Neural cell (in vitro differentiated cells): Measurements from ENCODE around the gene PGLYRP4. TPM values are rescaled to one million over a fixed set of nuclear protein-coding genes. Genes with fewer than 3 reads are reported as not detected.

Experiments used
- H2AFZ ChIP-seq: fragments of 200-600, 300-800 bp; sonication (generic), shearing (Covaris generic); 2 replicates; pipeline ENCODE4 v1.6.0; 2014; ENCODE audit warnings: low read depth, mild to moderate bottlenecking, antibody characterized with exemption, low read length, moderate library complexity
- H3F3A ChIP-seq: fragments of 200-600 bp; shearing (Covaris generic); 2 replicates; pipeline ENCODE4 v1.6.1; 2016; ENCODE audit warnings: mild to moderate bottlenecking, moderate library complexity, mixed read lengths, antibody characterized with exemption, low read length; ENCODE audit not compliant: insufficient read depth, poor library complexity, severe bottlenecking
- H3K27ac ChIP-seq: fragments of 200-600, 300-800 bp; sonication (generic), shearing (Covaris generic); 2 replicates; pipeline ENCODE4 v1.5.1; 2014; ENCODE audit warnings: mild to moderate bottlenecking, low read length, moderate library complexity
- H3K27me3 ChIP-seq: fragments of 300-800, 200-600 bp; sonication (generic), shearing (Covaris generic); 2 replicates; pipeline ENCODE4 v1.6.0; 2014; ENCODE audit warnings: mild to moderate bottlenecking, low read depth, low read length, moderate library complexity; ENCODE audit not compliant: insufficient read depth
- H3K36me3 ChIP-seq: fragments of 300-800, 200-600 bp; sonication (generic), shearing (Covaris generic); 2 replicates; pipeline ENCODE4 v1.5.1; 2014; ENCODE audit warnings: mild to moderate bottlenecking, antibody characterized with exemption, low read length, moderate library complexity; ENCODE audit not compliant: insufficient read depth
- H3K4me2 ChIP-seq: fragments of 300-800, 200-600 bp; sonication (generic), shearing (Covaris generic); 2 replicates; pipeline ENCODE4 v1.6.0; 2014; ENCODE audit warnings: mild to moderate bottlenecking, low read length
- H3K4me3 ChIP-seq: fragments of 300-800, 200-600 bp; sonication (generic), shearing (Covaris generic); 2 replicates; pipeline ENCODE4 v1.5.1; 2014; ENCODE audit warnings: mild to moderate bottlenecking, low read length, moderate library complexity
- H3K79me2 ChIP-seq: fragments of 200-600 bp; shearing (Covaris generic); replicated peaks from 2 replicates; pipeline ENCODE4 v1.6.0; 2014; ENCODE audit warnings: mild to moderate bottlenecking, low read length, moderate library complexity; ENCODE audit not compliant: insufficient read depth
- H3K9ac ChIP-seq: fragments of 300-800, 200-600 bp; sonication (generic), shearing (Covaris generic); 2 replicates; pipeline ENCODE4 v1.6.1; 2016; ENCODE audit warnings: mild to moderate bottlenecking, low read length, mixed read lengths
- H3K9me2 ChIP-seq: fragments of 200-600 bp; shearing (Covaris generic); 2 replicates; pipeline ENCODE4 v1.6.1; 2016; ENCODE audit warnings: mild to moderate bottlenecking, low read length, mixed read lengths; ENCODE audit not compliant: insufficient read depth
- H3K9me3 ChIP-seq: fragments of 200-600, 300-800 bp; sonication (generic), shearing (Covaris generic); 2 replicates; pipeline ENCODE4 v1.6.1; 2016; ENCODE audit warnings: mild to moderate bottlenecking, mixed run types, low read length, moderate library complexity, mixed read lengths
- H4K20me1 ChIP-seq: fragments of 200-600 bp; shearing (Covaris generic); 2 replicates; pipeline ENCODE4 v1.6.1; 2016; ENCODE audit warnings: mild to moderate bottlenecking, mixed run types; ENCODE audit not compliant: insufficient read depth
- CTCF ChIP-seq: fragments of 450-650 bp; IDR thresholded peaks from 2 replicates; pipeline ENCODE4 v1.5.1; 2014; ENCODE audit warnings: antibody characterized with exemption, mild to moderate bottlenecking, moderate library complexity; ENCODE audit not compliant: poor library complexity, severe bottlenecking
- EP300 ChIP-seq: fragments of 450-650 bp; conservative IDR thresholded peaks from 2 replicates; pipeline ENCODE4 v1.6.1; 2014; ENCODE audit warnings: antibody characterized with exemption, mild to moderate bottlenecking, moderate library complexity; ENCODE audit not compliant: poor library complexity, severe bottlenecking
- EZH2 ChIP-seq: fragments of 200-600, 300-800 bp; shearing (Covaris generic), sonication (generic); IDR thresholded peaks from 2 replicates; pipeline ENCODE4 v1.6.1; 2014; ENCODE audit warnings: antibody characterized with exemption, low read length, borderline replicate concordance, mild to moderate bottlenecking; ENCODE audit not compliant: insufficient read depth, poor library complexity, severe bottlenecking
- MXI1 ChIP-seq: fragments of 450-650 bp; conservative IDR thresholded peaks from 2 replicates; pipeline ENCODE4 v1.6.1; 2014; ENCODE audit warnings: antibody characterized with exemption, mild to moderate bottlenecking; ENCODE audit not compliant: poor library complexity, severe bottlenecking
- POLR2AphosphoS5 ChIP-seq: IDR thresholded peaks from 2 replicates; pipeline ENCODE4 v1.6.1; 2012
- RAD21 ChIP-seq: fragments of 450-650 bp; conservative IDR thresholded peaks from 2 replicates; pipeline ENCODE4 v1.6.1; 2014; ENCODE audit warnings: antibody characterized with exemption, mild to moderate bottlenecking, moderate library complexity
- REST ChIP-seq: IDR thresholded peaks from 2 replicates; pipeline ENCODE4 v1.6.1; 2012; ENCODE audit warnings: borderline replicate concordance
- SMC3 ChIP-seq: fragments of 450-650 bp; conservative IDR thresholded peaks from 2 replicates; pipeline ENCODE4 v1.6.1; 2014; ENCODE audit warnings: antibody characterized with exemption, mild to moderate bottlenecking, moderate library complexity; ENCODE audit not compliant: poor library complexity
- TAF1 ChIP-seq: IDR thresholded peaks from 2 replicates; pipeline ENCODE4 v1.6.1; 2012; ENCODE audit warnings: low read depth
- polyA plus RNA-seq: library from polyadenylated mRNA; depleted of rRNA; stranded (reverse); fragments of >200 nt; gene quantifications from 2 replicates; pipeline ENCODE4 v1.2.3, GENCODE V29; 2014

Gene PGLYRP4
- polyA plus RNA-seq, 1 donor from 2014 or later, result not detected

GRCh38 chr1:153340356-153340755 is 8.3 kb downstream of the PGLYRP4 start:
- Histone ChIP-seq H3K9me2 (no peaks in the 10 kb centered on the region), H3K27me3 (no peaks in the 10 kb centered on the region), H3K27ac (no peak overlapping the region), H3K9me3 (no peaks in the 10 kb centered on the region), H3K36me3 (no peaks in the 10 kb centered on the region), H3K9ac (no peak overlapping the region), H3F3A (no peaks in the 10 kb centered on the region), H3K4me3 (no peak overlapping the region), H3K79me2 (no peaks in the 10 kb centered on the region), H2AFZ (no peak overlapping the region), H3K4me2 (no peak overlapping the region), H4K20me1 (no peaks in the 10 kb centered on the region)
- TF ChIP-seq RAD21 (no peak), SMC3 (no peak), REST (no peak), POLR2AphosphoS5 (no peak), MXI1 (no peak), EZH2 (no peak), EP300 (no peak), TAF1 (no peak), CTCF (no peak)

GRCh38 chr1:153339802-153340201 is 8.8 kb downstream of the PGLYRP4 start:
- Histone ChIP-seq H2AFZ (no peak overlapping the region), H3K9me2 (no peaks in the 10 kb centered on the region), H4K20me1 (no peaks in the 10 kb centered on the region)

More at GRCh38 chr1:153339802-153340201, 8.8 kb downstream of the PGLYRP4 start:
- H3K27ac ChIP-seq, result no peak overlapping the region
- H3K36me3 ChIP-seq, result no peaks in the 10 kb centered on the region
- no peaks in the 10 kb centered on the region for H3K79me2 ChIP-seq
- H3K9me3 ChIP-seq, result no peaks in the 10 kb centered on the region
- TF ChIP-seq EZH2 (no peak), TAF1 (no peak), MXI1 (no peak), EP300 (no peak), CTCF (no peak), REST (no peak), SMC3 (no peak)
- no peaks in the 10 kb centered on the region for H3F3A ChIP-seq
- H3K4me3 ChIP-seq, result no peak overlapping the region
- no peak overlapping the region for H3K9ac ChIP-seq
- H3K4me2 ChIP-seq, result no peak overlapping the region
- H3K27me3 ChIP-seq, result no peaks in the 10 kb centered on the region
